GM19240 (cell line): Measurements from ENCODE around the gene ADAM30.
A peak's percentile ranks its signal among the peaks of the same experiment; 100 is the strongest.

Source experiments
- DNase-seq: peaks from one replicate; pipeline ENCODE4 v3.0.0; 2011; ENCODE audit warnings: low spot score; ENCODE audit not compliant: insufficient read length

The ADAM30 gene

GRCh38 chr1:119909890-119910596 lies 13.7 kb upstream of the ADAM30 start:
- DNase-seq: no peak

- DNase-seq: no peak
Measured at GRCh38 chr1:119908661-119909060, 12.3 kb upstream of the ADAM30 start.

GRCh38 chr1:119906927-119907652 lies 10.8 kb upstream of the ADAM30 start:
- DNase-seq: no peak

- no peak for DNase-seq
Measured at GRCh38 chr1:119903443-119903835, 7.1 kb upstream of the ADAM30 start.

GRCh38 chr1:119902775-119903442 lies 6.6 kb upstream of the ADAM30 start:
- DNase-seq: no peak

GRCh38 chr1:119898981-119899720 lies 2.8 kb upstream of the ADAM30 start:
- DNase-seq: no peak

GRCh38 chr1:119898530-119898929 lies 2.2 kb upstream of the ADAM30 start:
- DNase-seq: no peak

GRCh38 chr1:119895102-119895501 lies 1.2 kb downstream of the ADAM30 start:
- no peak for DNase-seq

GRCh38 chr1:119893827-119894700 lies 2.3 kb downstream of the ADAM30 start:
- no peak for DNase-seq

- DNase-seq: no peak
Measured at GRCh38 chr1:119893238-119893791, 3.0 kb downstream of the ADAM30 start.

GRCh38 chr1:119891386-119891785 lies 4.9 kb downstream of the ADAM30 start:
- DNase-seq: no peak

GRCh38 chr1:119888476-119888875 lies 7.8 kb downstream of the ADAM30 start:
- DNase-seq: no peak

GRCh38 chr1:119887427-119887826 lies 8.9 kb downstream of the ADAM30 start:
- no peak for DNase-seq

GRCh38 chr1:119885903-119886783 lies 10.2 kb downstream of the ADAM30 start:
- peak; percentile 29 for DNase-seq

GRCh38 chr1:119884711-119885110 lies 11.6 kb downstream of the ADAM30 start:
- no peak for DNase-seq

- DNase-seq: no peak
Measured at GRCh38 chr1:119883826-119884225, 12.5 kb downstream of the ADAM30 start.

GRCh38 chr1:119882132-119883049 lies 13.9 kb downstream of the ADAM30 start:
- no peak for DNase-seq
